Natural killer cell (primary cell): ENCODE measurements around the gene PPP1R14C. TPM values are rescaled to one million over a fixed set of nuclear protein-coding genes. Genes with fewer than 3 reads are reported as not detected.

Experiments
- ATAC-seq, 3 donors: fragments of 150-1000 bp in 2 of 3; fragments of 200-7000 bp in 1 of 3; cut with Tn5 transposase; 1 replicate in 1 of 3; 2 replicates in 2 of 3; pipeline ENCODE4 v1.10.0; 2021; ENCODE audit warnings: mild to moderate bottlenecking in 2 of 3, moderate library complexity in 2 of 3
- DNase-seq, 2 donors: peaks; one replicate each; pipeline versions ENCODE4 v3.0.0 to v3.0.0-alpha.2; 2013 to 2021; ENCODE audit warnings: mixed read lengths in 1 of 2
- H3K27ac ChIP-seq: one replicate; pipeline ENCODE4 v1.5.1; 2013; ENCODE audit warnings: mild to moderate bottlenecking, low read length
- H3K27me3 ChIP-seq: one replicate; pipeline ENCODE4 v1.6.1; 2013; ENCODE audit warnings: low read length; ENCODE audit not compliant: control insufficient read depth, insufficient read depth
- H3K36me3 ChIP-seq: one replicate; pipeline ENCODE4 v1.6.1; 2013; ENCODE audit warnings: low read length; ENCODE audit not compliant: control insufficient read depth, insufficient read depth
- H3K4me1 ChIP-seq: one replicate; pipeline ENCODE4 v1.6.1; 2013; ENCODE audit warnings: low read length; ENCODE audit not compliant: control insufficient read depth, insufficient read depth
- H3K4me3 ChIP-seq: one replicate; pipeline ENCODE4 v1.5.1; 2013; ENCODE audit warnings: low read length
- H3K9me3 ChIP-seq: one replicate; pipeline ENCODE4 v1.6.1; 2013; ENCODE audit warnings: low read length; ENCODE audit not compliant: control insufficient read depth, insufficient read depth
- H3K27ac Mint-ChIP-seq, 2 donors: one replicate each; pipeline ENCODE4 v1.8.0; 2022; ENCODE audit warnings: mild to moderate bottlenecking in 2 of 2, mixed read lengths in 2 of 2, moderate library complexity in 1 of 2
- H3K27me3 Mint-ChIP-seq, 2 donors: one replicate each; pipeline ENCODE4 v1.8.0; 2022; ENCODE audit warnings: low read depth in 2 of 2, mixed read lengths in 2 of 2
- H3K36me3 Mint-ChIP-seq: one replicate; pipeline ENCODE4 v1.8.0; 2022; ENCODE audit warnings: mixed read lengths
- H3K4me1 Mint-ChIP-seq, 2 donors: one replicate each; pipeline ENCODE4 v1.8.0; 2022; ENCODE audit warnings: mixed read lengths in 2 of 2
- H3K4me3 Mint-ChIP-seq: one replicate; pipeline ENCODE4 v1.8.0; 2022; ENCODE audit warnings: mild to moderate bottlenecking, moderate library complexity, mixed read lengths
- H3K9me3 Mint-ChIP-seq, 2 donors: one replicate each; pipeline ENCODE4 v1.8.0; 2022; ENCODE audit warnings: mixed read lengths in 2 of 2
- CTCF ChIP-seq: fragments of 200-600 bp; IDR thresholded peaks from one replicate; pipeline ENCODE4 v1.8.0; 2022; ENCODE audit warnings: antibody characterized with exemption
- WGBS: methylation state at CpG from one replicate; pipeline ENCODE4 v1.1.7; 2013; ENCODE audit warnings: missing lambda C conversion rate; ENCODE audit not compliant: insufficient coverage; 5-methylcytosine and 5-hydroxymethylcytosine counted together
- intact Hi-C: fragments of 100-400 bp; cut with micrococcal nuclease; formaldehyde crosslinking; loops from one replicate; pipeline ENCODE4 v1.14.2; 2022
- total RNA-seq, 4 donors: library from RNA; stranded (reverse); fragments of 120-200 nt in 1 of 4; gene quantifications; one replicate each; pipeline versions ENCODE4 v1.2.3 to v1.2.4, GENCODE V29; 2013 to 2022

The PPP1R14C gene
- total RNA-seq, 3 donors from 2014 or later (not counting 1 experiment from before 2014, with no cell fraction given) = not detected

DNA sequence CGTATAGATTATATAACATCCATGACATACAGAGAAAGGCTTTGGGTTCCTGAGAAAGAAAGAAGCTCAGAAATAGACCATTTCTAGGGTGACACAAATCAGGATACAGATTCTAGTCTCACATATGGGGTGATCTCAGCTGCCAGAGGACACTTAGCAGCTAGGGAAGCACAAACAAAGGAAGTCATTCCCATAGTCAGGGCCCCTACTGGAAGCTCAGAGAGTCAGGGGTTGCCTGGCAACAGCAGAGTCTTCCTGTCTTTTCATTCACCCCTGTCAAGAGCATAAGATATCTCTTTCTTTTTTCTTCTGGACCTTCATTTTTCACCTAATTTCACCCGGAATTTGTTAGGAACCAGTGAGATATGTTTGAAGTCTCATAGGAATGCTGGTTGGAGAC, 144.1 kb downstream of the PPP1R14C start:
- 94% methylated on average over 2 of the region's 2 CpGs for WGBS
- Mint-ChIP-seq H3K4me3 (no peak overlapping the region), H3K36me3 (no peaks in the 10 kb centered on the region), H3K27ac (no peak overlapping the region), H3K4me1 (no peaks in the 10 kb centered on the region), H3K9me3 (no peaks in the 10 kb centered on the region), H3K27me3 (peaks cover 28 to 40% of the 10 kb centered on the region in 2 donors)
- ATAC-seq (no peak), DNase-seq (no peak)
- H3K4me1 ChIP-seq = no peaks in the 10 kb centered on the region
- no peaks in the 10 kb centered on the region for H3K9me3 ChIP-seq
- no peak overlapping the region for H3K4me3 ChIP-seq
- no peak overlapping the region for H3K27ac ChIP-seq
- no peaks in the 10 kb centered on the region for H3K36me3 ChIP-seq
- TF ChIP-seq CTCF = no peak
- peaks cover 25% of the 10 kb centered on the region for H3K27me3 ChIP-seq
- intact Hi-C loops = no loop called here

- Mint-ChIP-seq H3K4me1 (no peaks in the 10 kb centered on the region), H3K27me3 (peaks cover 27 to 40% of the 10 kb centered on the region in 2 donors), H3K4me3 (no peak overlapping the region), H3K27ac (no peak overlapping the region), H3K36me3 (no peaks in the 10 kb centered on the region), H3K9me3 (no peaks in the 10 kb centered on the region)
- H3K36me3 ChIP-seq = no peaks in the 10 kb centered on the region
- no peak overlapping the region for H3K4me3 ChIP-seq
- H3K27ac ChIP-seq = no peak overlapping the region
- no peaks in the 10 kb centered on the region for H3K4me1 ChIP-seq
- H3K9me3 ChIP-seq = no peaks in the 10 kb centered on the region
- intact Hi-C loops = no loop called here
- H3K27me3 ChIP-seq = peaks cover 20% of the 10 kb centered on the region
- ATAC-seq (no peak), DNase-seq (no peak)
- TF ChIP-seq CTCF = no peak
- 92% methylated on average over 4 of the region's 4 CpGs for WGBS
Observed at GRCh38 chr6:150288456-150288855, 145.6 kb downstream of the PPP1R14C start.

GRCh38 chr6:150289454-150290071, 146.7 kb downstream of the PPP1R14C start:
- intact Hi-C loops = no loop called here
- TF ChIP-seq CTCF = no peak
- WGBS = 79% methylated on average over 8 of the region's 8 CpGs
- ATAC-seq (no peak), DNase-seq (no peak)
- Mint-ChIP-seq H3K27ac (no peak overlapping the region), H3K4me1 (no peaks in the 10 kb centered on the region), H3K27me3 (peaks cover 27 to 36% of the 10 kb centered on the region in 2 donors), H3K36me3 (no peaks in the 10 kb centered on the region), H3K9me3 (no peaks in the 10 kb centered on the region), H3K4me3 (no peak overlapping the region)
- Histone ChIP-seq H3K27ac (no peak overlapping the region), H3K4me3 (no peak overlapping the region), H3K4me1 (no peaks in the 10 kb centered on the region), H3K36me3 (no peaks in the 10 kb centered on the region), H3K9me3 (no peaks in the 10 kb centered on the region), H3K27me3 (peaks cover 15% of the 10 kb centered on the region)

GRCh38 chr6:150290429-150290828, 147.6 kb downstream of the PPP1R14C start:
- H3K4me1 ChIP-seq = no peaks in the 10 kb centered on the region
- DNase-seq = no peak
- no peak overlapping the region for H3K4me3 ChIP-seq
- H3K36me3 ChIP-seq = no peaks in the 10 kb centered on the region
- no peaks in the 10 kb centered on the region for H3K9me3 ChIP-seq
- WGBS = 90% methylated on average over 10 of the region's 10 CpGs
- Mint-ChIP-seq H3K4me1 (no peaks in the 10 kb centered on the region), H3K9me3 (no peaks in the 10 kb centered on the region), H3K36me3 (no peaks in the 10 kb centered on the region), H3K27ac (no peak overlapping the region), H3K27me3 (peaks cover 24 to 27% of the 10 kb centered on the region in 2 donors), H3K4me3 (no peak overlapping the region)
- H3K27ac ChIP-seq = no peak overlapping the region
- intact Hi-C loops = no loop called here
- TF ChIP-seq CTCF = no peak
- ATAC-seq = no peak
- peaks cover 9% of the 10 kb centered on the region for H3K27me3 ChIP-seq
